Gastroesophageal sphincter (tissue), 4 donors: Measurements from ENCODE around the gene ACSF3. TPM values are rescaled to one million over a fixed set of nuclear protein-coding genes. Genes with fewer than 3 reads are reported as not detected.

ENCODE experiments used
- ATAC-seq: fragments of 150-250 bp; one replicate; pipeline ENCODE4 v1.9.1; 2016; ENCODE audit warnings: mild to moderate bottlenecking, moderate library complexity
- H3K27ac ChIP-seq, 4 donors: fragments of 200-600 bp; sonication (generic) in 3 of 4; 1 replicate in 3 of 4; 2 replicates in 1 of 4; pipeline ENCODE4 v1.5.1; 2016 to 2019
- H3K27me3 ChIP-seq: fragments of 200-600 bp; sonication (generic); one replicate; pipeline ENCODE4 v1.5.1; 2019
- H3K36me3 ChIP-seq, 2 donors: fragments of 200-600 bp; sonication (generic); one replicate each; pipeline ENCODE4 v1.5.1; 2019; ENCODE audit warnings: control low read depth in 1 of 2
- H3K4me1 ChIP-seq, 3 donors: fragments of 200-600 bp; sonication (generic); 1 replicate in 2 of 3; 2 replicates in 1 of 3; pipeline ENCODE4 v1.5.1; 2016 to 2019; ENCODE audit warnings: control low read depth in 2 of 3
- H3K4me3 ChIP-seq, 2 donors: fragments of 200-600 bp; sonication (generic); one replicate each; pipeline ENCODE4 v1.5.1; 2019; ENCODE audit warnings: mild to moderate bottlenecking in 1 of 2, moderate library complexity in 1 of 2
- H3K9me3 ChIP-seq, 3 donors: fragments of 200-600 bp; sonication (generic); one replicate each; pipeline ENCODE4 v1.5.1; 2017 to 2019; ENCODE audit warnings: control low read depth in 2 of 3
- EP300 ChIP-seq: sonication (generic); formaldehyde crosslinking; IDR thresholded peaks from one replicate; pipeline ENCODE4 v1.6.1; 2017; ENCODE audit warnings: antibody characterized with exemption, mild to moderate bottlenecking
- POLR2A ChIP-seq, 2 donors: fragments of 450-650 bp; IDR thresholded peaks; one replicate each; pipeline ENCODE4 v1.6.1; 2017; ENCODE audit warnings: antibody characterized with exemption in 2 of 2, mild to moderate bottlenecking in 2 of 2, moderate library complexity in 1 of 2
- POLR2AphosphoS5 ChIP-seq: sonication (generic); formaldehyde crosslinking; IDR thresholded peaks from one replicate; pipeline ENCODE4 v1.6.1; 2017; ENCODE audit warnings: antibody characterized with exemption
- WGBS, 2 donors: methylation state at CpG; one replicate each; pipeline ENCODE4 v1.1.5; 2018; ENCODE audit warnings: low coverage in 1 of 2; 5-methylcytosine and 5-hydroxymethylcytosine counted together
- total RNA-seq, 4 donors: library from RNA; depleted of rRNA; stranded (reverse); fragments of >200 nt; gene quantifications; one replicate each; pipeline ENCODE4 v1.1.0, GENCODE V29; 2016
- TF ChIP-seq, protein P1 (sequence below), 4 experiments: fragments of 200-600 bp in 2 of 4; fragments of 450-650 bp in 2 of 4; sonication (generic) in 1 of 4; IDR thresholded peaks; one replicate each; pipeline ENCODE4 v1.5.1; 2017 to 2019; ENCODE audit warnings: antibody characterized with exemption in 4 of 4, mild to moderate bottlenecking in 2 of 4, moderate library complexity in 2 of 4

ACSF3 gene
- total RNA-seq, 4 donors from 2014 or later = 14.5 to 33.8 (median 28.8) TPM

DNA sequence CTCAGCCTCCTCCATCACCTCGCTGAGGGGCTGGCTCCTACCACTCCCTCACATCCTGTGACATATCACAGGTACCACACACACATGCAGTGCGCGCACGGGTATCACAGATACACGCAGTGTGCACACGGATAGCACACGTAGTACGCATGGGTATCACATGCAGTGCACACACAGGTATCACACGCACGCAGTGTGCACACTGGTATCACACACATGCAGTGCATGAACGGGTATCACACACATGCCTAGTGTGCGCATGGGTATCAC is 30.1 kb downstream of the ACSF3 start:
- no peaks in the 10 kb centered on the region for H3K27me3 ChIP-seq
- H3K4me3 ChIP-seq = no peak overlapping the region
- 92 to 97% methylated on average over 4 to 7 of the region's 12 CpGs for WGBS, 2 donors
- peaks cover 0 to 11% (median 0%) of the 10 kb centered on the region in 3 donors for H3K9me3 ChIP-seq
- H3K4me1 ChIP-seq = no peaks in the 10 kb centered on the region
- ATAC-seq = no peak
- no peak for TF ChIP-seq EP300
- TF ChIP-seq POLR2A (IDR thresholded peaks at IDR 0.05) = no peak
- TF ChIP-seq, protein P1, sequence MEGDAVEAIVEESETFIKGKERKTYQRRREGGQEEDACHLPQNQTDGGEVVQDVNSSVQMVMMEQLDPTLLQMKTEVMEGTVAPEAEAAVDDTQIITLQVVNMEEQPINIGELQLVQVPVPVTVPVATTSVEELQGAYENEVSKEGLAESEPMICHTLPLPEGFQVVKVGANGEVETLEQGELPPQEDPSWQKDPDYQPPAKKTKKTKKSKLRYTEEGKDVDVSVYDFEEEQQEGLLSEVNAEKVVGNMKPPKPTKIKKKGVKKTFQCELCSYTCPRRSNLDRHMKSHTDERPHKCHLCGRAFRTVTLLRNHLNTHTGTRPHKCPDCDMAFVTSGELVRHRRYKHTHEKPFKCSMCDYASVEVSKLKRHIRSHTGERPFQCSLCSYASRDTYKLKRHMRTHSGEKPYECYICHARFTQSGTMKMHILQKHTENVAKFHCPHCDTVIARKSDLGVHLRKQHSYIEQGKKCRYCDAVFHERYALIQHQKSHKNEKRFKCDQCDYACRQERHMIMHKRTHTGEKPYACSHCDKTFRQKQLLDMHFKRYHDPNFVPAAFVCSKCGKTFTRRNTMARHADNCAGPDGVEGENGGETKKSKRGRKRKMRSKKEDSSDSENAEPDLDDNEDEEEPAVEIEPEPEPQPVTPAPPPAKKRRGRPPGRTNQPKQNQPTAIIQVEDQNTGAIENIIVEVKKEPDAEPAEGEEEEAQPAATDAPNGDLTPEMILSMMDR (IDR thresholded peaks at IDR 0.05) = no peak
- no peak for TF ChIP-seq POLR2AphosphoS5
- H3K27ac ChIP-seq = no peak overlapping the region
- peaks cover 0 to 75% of the 10 kb centered on the region in 2 donors for H3K36me3 ChIP-seq

DNA sequence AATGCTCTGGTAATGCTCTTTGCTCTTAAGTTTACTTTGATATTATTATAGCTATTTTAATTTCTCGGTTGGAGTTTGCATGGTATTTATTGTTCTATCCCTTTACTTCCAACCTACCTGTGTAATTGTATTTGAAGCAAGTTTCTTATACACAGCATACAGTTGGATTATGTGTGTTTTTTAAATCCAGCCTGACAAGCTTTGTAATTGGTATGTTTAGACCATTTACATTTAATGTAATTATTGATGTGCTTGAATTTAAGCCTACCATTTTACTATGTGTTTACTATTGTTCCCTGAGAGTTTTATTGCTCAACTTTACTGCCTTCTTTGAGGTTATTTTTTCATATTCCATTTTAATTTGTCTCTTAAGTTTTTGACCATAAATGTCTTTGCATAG is 35.7 kb downstream of the ACSF3 start:
- H3K36me3 ChIP-seq = peaks cover 0 to 74% of the 10 kb centered on the region in 2 donors
- H3K9me3 ChIP-seq = peaks cover 0 to 11% (median 0%) of the 10 kb centered on the region in 3 donors
- no peaks in the 10 kb centered on the region for H3K27me3 ChIP-seq
- ATAC-seq = no peak
- WGBS, 2 donors = 89 to 100% methylated on average over 1 of the region's 1 CpG
- TF ChIP-seq, protein P1 (IDR thresholded peaks at IDR 0.05) = no peak
- no peak for TF ChIP-seq POLR2A (IDR thresholded peaks at IDR 0.05)
- TF ChIP-seq EP300 = no peak
- TF ChIP-seq POLR2AphosphoS5 = no peak
- H3K4me3 ChIP-seq = no peak overlapping the region
- H3K4me1 ChIP-seq = no peaks in the 10 kb centered on the region
- no peak overlapping the region for H3K27ac ChIP-seq

DNA sequence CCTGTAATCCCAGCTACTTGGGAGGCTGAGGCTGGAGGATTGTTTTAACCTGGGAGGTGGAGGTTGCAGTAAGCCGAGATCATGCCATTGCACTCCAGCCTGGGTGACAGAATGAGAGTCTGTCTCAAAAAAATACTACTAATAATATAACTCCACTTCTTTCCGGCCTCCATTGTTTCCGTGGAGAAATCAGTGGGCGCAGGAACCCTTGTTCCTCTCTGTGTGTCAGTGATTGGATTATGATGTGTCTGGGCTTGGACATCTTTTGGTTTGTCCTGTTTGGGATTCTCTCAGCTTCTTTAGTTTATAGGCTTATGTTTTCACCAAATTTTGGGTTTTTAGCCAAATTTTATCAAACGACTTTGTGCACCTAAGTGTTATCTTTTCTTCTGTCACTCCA is 36.8 kb downstream of the ACSF3 start:
- 91 to 94% methylated on average over 5 of the region's 5 CpGs for WGBS, 2 donors
- TF ChIP-seq, protein P1 (IDR thresholded peaks at IDR 0.05) = no peak
- no peak for TF ChIP-seq POLR2A (IDR thresholded peaks at IDR 0.05)
- TF ChIP-seq EP300 = no peak
- TF ChIP-seq POLR2AphosphoS5 = no peak
- Histone ChIP-seq H3K27ac (no peak overlapping the region), H3K36me3 (peaks cover 0 to 79% of the 10 kb centered on the region in 2 donors), H3K4me3 (no peak overlapping the region), H3K27me3 (no peaks in the 10 kb centered on the region), H3K9me3 (peaks cover 0 to 8% (median 0%) of the 10 kb centered on the region in 3 donors), H3K4me1 (no peaks in the 10 kb centered on the region)
- no peak for ATAC-seq

DNA sequence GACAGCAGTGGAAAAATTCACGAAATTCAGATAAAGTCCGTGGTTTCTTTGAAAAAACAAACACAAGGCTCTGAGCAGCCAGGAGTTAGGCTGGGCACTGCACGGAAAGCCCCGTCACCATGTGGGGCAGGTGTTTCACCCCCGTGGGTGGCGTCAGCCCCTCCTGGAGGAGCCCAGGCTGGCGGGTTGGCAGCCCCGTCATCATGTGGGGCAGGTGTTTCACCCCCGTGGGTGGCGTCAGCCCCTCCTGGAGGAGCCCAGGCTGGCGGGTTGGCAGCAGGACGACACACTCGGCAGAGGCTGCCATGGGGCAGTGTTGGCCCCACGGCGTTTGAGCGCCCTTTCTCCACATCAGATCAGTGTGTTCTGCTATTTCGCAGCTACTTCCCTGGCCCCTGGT is 38.1 kb downstream of the ACSF3 start:
- TF ChIP-seq, protein P1 (IDR thresholded peaks at IDR 0.05) = no peak
- TF ChIP-seq EP300 (no peak), POLR2A (IDR thresholded peaks at IDR 0.05) (no peak), POLR2AphosphoS5 (no peak)

DNA sequence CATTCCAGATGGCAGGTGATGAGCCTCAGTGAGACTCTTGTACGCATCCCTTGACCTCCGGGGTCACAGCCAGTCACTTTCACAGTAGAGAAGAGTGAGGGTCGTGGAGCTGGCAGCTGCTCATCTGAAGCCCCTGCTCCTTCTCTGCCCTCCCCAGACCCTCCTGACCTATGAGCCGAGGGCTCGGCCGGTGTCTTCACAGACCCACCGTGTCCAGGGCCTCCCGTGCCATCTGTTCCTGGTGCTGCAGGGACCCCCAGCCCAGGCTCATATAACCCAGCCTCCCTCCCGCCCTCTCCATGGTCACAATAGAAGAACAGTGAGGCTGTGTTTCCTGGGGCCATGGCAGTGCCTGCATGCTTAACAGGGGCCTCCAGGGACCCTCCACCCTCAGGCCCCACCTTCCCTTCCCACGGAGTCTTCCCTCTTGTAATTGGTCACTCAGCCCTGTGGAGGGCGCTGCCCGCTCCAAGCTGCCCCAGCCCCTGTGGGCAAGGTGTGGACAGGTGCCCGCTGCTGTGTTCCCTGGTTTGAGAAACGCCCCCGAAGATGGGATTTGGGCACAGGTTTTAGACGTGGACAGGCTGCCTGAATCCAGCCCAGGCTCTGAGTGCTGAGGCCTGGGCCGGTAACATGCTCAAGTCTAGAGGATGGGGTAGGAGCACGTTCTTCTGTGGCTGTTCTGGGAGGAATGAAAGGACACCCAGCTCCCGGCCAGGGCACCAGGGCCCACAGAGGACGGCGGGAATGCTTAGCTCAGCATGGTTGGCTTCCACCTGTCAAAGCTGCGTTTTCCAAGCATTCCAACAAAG is 38.7 kb downstream of the ACSF3 start:
- no peak for ATAC-seq
- 92 to 94% methylated on average over 4 to 7 of the region's 22 CpGs for WGBS, 2 donors
- peaks cover 0 to 85% of the 10 kb centered on the region in 2 donors for H3K36me3 ChIP-seq

More for the DNA sequence above, 38.1 kb downstream of the ACSF3 start:
- no peak overlapping the region for H3K27ac ChIP-seq
- WGBS, 2 donors = 93 to 97% methylated on average over 3 to 6 of the region's 17 CpGs
- ATAC-seq = no peak
- H3K4me3 ChIP-seq = no peak overlapping the region
- H3K27me3 ChIP-seq = no peaks in the 10 kb centered on the region
- H3K9me3 ChIP-seq = no peaks in the 10 kb centered on the region
- H3K4me1 ChIP-seq = no peaks in the 10 kb centered on the region
- peaks cover 0 to 79% of the 10 kb centered on the region in 2 donors for H3K36me3 ChIP-seq

More for the DNA sequence above, 38.7 kb downstream of the ACSF3 start:
- H3K9me3 ChIP-seq = no peaks in the 10 kb centered on the region
- H3K4me1 ChIP-seq = no peaks in the 10 kb centered on the region
- no peak overlapping the region for H3K4me3 ChIP-seq
- H3K27ac ChIP-seq = no peak overlapping the region
- no peak for TF ChIP-seq POLR2AphosphoS5
- TF ChIP-seq, protein P1 (IDR thresholded peaks at IDR 0.05) = no peak
- no peak for TF ChIP-seq POLR2A (IDR thresholded peaks at IDR 0.05)
- no peaks in the 10 kb centered on the region for H3K27me3 ChIP-seq
